HG02642 (cell line): ENCODE data around the gene WNT3A.

ENCODE experiments used
- ATAC-seq: cut with Tn5 transposase; IDR thresholded peaks from one replicate; pipeline ENCODE4 v1.9.1; 2021; ENCODE audit warnings: mild to moderate bottlenecking; ENCODE audit not compliant: unreplicated experiment, poor library complexity

The WNT3A gene

DNA sequence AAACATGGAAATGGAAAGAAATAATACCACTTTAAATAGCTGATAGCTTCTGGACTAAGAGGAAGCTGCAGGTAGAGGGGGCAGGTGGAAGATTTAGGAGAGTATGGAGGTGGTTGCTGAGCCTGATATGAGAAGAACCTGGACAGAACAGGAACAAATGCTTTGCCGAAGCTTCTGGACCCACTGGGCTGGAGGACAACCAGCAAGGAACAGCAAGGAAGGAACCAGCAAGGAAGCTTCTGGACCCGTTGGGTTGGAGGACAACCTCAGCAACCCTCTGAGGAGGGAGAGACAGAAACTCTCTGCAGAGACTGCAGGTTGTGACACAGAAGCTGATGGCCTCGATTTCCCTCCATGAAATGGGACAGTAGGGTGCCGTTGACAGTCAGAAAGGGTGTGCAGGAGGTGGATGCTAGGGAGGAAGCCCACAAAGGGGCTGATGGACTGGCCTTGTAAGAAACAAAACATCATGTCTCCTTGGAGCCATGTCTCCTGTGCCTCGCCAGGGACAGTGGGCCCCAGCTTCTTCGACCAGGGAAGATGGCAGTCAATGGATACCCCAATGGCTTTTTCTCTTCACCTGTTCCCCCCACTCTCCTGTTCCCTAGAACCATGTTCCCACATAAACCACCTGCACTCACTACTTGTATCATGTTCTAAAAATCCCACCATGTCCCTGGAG, 8.3 kb upstream of the WNT3A start:
- no peak for ATAC-seq

DNA sequence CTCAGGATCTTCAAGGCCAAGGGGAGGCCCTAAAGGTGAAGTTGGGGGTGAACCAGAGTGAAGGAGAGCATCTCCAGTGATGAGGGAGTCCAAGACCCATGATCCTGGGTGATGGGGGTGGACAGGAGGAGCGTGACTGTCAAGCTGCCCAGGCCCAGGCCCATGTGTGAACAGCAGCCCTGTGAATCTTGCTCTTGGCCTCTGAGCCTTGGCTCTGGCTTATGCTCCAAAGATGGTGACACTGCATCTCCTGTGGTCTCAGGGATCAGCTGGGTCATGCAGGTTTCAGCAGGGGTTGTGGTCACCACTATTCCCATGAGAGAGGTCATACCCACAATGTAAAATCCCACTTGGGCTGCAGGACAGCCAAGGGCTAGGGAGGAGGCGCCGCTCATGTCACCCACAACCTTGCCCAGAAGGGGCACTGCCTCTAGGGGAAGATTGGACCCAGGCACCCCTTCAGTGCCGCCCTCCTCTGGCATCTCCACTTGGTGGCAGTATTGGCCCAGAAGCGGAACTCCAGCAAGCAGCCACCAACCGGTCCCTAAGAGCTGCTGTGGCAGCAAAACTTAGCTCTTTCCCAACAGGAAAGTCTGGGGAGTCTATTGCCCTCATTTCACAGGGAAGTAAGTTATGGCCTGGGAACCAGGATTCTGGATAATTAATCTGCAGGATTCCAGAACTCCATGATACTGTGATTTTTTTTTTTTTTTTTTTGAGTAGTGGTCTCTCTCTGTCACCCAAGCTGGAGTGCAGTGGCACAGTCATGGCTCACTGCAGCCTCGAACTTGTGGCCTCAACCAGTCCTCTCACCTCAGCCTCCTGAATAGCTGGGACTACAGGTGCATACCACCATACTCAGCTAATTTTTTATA, 7.5 kb upstream of the WNT3A start:
- ATAC-seq: peak; percentile 93

DNA sequence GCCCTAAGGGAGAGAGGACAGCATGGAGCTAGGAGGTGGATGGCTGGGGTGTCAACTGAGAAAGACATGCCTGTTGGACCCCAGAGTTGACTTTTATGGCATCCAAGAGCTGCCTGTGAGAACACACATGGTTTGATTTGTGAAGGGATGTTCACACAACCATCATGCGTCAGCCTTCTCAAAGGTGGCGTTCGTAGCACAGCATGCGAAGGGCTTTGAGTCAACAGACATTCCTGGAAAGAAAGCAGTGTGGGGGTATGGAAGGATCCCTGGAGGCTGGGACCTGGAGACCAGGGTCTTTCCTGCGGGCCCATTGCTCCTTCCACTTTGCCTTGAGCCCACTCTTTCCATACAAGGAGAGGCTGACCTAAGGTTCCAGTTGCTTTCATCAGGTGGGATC, 6.4 kb upstream of the WNT3A start:
- no peak for ATAC-seq

DNA sequence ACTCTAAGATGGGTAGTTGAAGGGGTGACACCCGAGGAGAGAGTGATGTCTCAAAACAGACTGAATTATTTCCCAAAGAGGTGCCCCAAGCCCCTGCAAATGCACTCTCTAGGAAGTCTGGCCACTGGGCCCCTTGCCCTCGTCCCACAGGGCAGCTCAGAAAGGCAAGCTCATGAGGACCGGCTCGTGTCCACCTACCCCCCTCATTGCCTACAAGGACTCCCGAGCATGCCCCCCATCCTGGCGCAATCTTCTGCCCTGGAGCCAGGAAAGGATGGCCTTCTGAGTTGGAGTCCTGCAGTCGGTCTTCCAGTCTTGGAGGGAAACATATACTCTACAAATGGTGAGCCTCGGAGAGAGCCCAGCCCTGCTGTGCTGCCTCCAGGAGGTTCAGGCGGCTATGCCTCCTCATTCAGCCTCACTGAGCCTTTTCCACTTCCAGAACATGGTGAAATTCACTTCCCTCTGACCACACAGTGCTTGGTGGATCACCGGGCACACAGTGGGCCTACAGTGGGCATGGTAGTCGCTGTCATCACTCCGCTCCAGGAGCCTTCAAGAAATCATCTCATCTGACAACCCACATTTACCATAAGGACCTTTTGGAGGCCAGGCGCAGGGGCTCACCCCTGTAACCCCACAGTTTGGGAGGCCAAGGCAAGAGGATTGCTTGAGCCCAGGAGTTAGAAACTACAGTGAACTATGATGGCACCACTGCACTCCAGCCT, 5.8 kb upstream of the WNT3A start:
- no peak for ATAC-seq

DNA sequence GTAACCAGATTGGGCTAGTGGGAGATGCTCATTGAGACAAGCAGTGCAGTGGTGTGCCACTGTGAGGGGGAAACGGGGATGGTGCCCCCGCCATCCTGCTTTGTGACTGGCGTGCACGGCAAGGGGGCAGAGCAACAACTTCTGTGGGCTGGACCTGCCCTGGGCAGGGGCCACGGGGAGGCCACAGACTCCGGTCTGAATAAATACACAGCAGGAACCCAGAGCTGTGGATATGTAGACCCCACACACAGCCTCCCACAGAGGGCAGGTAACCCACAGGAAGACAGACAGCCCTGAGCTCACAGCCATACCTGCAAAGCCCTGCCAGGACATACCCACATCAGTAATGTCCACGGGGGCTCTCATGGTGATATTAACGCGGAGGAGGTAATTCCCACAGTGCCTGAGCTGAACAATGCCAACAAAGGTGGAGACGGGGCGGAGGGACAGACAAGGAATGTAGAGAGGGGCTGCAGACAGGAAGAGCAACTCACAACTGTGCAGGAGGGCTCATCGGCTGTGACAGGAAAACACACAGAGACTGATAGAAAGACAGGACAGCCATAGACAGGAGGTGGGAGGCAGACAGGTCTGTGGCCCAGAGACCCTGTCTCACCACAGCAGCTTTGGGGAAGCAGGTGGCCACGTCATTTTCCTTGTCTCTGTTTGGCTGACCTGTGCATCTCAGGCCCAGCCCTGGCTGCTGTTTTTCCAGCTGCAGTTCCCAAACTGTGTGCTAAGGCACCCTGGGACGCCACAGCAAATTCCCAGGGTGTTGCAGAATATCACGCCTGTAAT, 4.9 kb upstream of the WNT3A start:
- no peak for ATAC-seq

DNA sequence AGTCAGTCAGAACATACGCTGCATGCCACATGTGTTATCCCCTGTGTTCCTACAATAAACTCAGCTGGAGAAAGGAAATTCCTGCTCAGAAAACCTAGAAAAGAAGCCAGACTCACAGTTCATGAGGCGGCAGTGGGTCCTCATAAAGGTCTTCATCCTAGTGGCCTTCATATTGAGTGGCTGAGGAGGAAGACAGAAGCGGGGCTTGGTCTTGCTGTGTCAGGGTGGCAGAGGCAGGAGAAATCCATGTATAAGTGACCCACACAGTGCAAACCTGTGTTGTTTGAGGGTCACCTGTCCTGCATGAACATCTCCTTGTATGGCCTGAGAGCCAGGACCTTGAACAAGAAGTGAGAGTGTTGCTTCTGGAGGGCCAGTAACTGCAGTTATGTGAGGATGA, 4.0 kb upstream of the WNT3A start:
- ATAC-seq: no peak

DNA sequence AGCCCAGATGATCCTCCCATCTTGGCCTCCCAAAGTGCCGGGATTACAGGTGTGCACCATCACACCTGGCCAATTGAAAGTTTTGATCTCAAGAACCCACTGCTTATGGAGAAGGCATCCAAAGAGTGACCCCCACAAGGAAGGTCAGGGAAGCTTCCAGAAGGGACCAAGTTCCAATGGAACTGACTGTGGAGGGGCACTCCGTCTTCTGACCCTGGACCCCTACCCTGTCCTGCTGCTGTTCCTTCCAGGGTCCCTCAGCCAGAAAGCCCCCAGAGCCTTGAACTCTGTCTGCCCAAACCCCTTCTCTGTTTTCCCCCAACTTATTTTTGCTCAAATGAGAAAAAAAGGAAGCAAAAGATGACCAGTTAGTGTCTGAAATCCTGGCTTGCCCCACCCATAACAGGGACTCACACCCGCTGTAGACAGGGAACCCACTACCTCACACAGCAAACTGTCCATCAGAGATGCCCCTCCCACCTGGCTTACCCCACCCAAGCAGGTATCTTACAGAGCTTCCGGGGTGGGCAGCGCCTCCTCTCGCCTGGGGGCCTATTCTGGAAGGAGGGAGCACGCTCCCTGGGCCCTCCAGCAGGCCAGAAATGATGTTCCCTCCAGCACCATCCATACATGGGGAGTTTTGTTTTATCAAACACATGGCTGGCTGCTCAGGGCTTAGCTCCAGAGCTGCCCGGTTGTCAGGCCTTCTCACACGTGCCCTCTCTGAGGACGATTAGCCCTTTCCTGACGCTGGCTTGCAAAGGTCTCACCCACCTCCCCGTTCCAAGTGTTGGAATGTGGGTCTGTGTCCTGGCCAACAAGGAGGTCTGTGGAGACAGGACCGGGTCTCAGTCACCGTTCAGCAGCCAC, 3.1 kb upstream of the WNT3A start:
- ATAC-seq: no peak

DNA sequence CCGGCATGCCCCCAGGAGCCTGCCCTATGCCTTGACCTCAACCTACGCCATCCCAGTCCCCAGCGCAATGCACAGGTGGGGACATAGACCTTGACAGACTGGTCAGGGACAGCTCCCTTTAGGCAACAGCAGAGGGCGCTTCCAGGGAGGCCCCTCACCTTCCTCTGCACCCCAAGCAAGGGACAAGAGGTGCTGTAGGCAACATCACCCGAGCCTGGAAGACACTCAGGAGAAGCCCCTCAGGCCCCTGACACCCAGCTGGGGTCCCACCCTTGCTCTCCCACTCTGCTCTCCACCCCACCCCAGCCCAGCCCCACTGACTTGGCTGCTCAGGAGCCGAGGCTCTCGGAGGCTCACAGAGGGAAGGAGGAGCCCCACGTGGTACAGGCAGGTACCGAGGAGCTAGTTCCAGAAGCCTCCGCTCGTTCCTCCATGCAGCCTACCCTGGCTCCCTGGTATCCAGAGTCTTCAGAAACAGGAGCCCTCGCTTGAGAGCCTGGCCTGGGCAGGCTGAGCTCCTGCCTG, 2.4 kb upstream of the WNT3A start:
- ATAC-seq: no peak

DNA sequence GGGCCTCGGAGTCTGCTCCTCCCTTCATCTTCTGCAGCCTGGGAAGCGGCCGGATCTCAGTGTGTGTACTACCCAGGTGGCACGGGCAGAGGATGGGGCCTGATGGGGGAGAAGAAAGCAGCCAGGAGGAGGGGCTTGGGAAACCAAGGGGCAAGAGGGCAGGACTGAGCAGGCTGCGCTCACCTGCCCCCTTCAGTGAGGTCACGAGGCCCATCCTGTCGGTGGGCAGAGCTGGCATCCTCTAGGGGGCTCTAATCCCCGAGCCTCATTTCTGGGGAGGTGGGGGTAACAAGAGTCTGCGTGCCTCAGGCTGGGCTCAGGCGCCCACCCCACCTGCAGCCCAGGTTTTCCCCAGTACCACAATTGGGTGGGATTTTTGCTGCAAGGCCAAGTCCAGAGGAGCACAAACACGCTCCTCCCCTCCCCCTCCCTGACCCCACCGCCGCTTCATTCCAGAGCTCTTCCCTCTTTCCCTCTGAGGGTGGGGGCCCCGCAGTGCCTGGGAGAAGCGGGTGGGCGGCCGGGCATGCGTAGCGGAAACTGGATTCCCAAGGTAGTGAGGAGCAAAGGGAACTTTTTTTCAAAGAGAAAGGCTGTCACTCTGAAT, 1.8 kb upstream of the WNT3A start:
- ATAC-seq: no peak

DNA sequence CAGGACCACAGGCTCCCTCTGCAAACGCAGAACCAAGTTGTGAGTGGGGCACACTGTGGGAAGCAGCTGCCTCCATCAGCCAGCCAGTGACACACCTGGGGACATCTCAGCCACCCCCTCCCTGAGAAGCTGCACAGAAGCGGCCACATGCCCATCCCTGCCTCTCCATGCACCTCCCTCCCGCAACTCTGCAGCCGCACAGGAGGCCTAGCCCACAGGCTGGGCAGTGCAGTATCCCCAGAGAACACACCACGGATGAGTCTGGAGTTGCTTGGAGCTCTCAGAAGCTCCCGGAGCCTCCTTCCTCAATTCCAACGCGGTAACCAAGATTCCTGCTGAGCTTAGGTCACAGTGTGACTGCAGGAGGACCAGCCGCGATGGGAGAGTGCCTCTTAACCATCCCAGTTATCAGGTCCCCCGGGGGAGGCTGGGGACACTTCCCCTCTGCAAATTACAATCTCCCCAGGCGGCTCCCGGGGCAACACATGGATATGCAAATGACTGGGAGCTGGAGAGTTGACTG, 1.2 kb upstream of the WNT3A start:
- ATAC-seq: no peak

DNA sequence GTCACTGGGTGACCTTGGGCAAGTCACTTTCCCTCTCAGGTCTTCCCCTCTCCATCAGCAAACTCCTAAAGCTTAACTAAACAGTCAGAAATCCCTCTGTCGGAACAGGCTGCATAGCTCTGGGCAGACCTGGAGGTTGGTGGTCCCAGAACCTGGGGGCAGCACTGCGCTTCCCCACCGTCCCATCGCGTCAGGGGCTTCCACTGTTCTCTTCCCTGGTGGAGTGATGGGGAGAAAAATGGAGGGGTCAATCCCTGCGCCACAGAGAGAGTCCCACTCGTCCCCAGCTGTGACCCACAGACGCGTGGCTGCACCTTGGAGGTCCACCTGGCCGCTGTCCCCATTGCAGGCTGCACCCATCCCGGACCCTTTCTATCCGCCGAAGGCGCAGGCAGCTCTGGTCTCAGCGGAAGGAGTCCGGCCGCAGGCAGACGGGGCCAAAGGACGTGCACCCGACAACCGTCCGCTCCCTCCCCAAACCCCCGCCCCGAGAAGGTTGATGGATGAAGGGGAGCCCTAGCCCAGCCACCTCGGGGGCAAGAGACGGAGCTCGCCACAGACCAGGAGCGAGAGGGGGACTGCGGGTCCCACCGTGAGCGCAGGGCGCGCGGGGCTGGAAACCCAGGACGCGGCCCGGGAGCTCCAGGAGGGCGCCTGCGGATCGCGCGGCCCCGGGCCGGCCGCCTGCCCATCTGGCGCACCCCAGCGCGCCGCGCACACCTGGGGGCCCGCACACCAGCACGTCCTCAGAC, 588 bp upstream of the WNT3A start:
- no peak for ATAC-seq

DNA sequence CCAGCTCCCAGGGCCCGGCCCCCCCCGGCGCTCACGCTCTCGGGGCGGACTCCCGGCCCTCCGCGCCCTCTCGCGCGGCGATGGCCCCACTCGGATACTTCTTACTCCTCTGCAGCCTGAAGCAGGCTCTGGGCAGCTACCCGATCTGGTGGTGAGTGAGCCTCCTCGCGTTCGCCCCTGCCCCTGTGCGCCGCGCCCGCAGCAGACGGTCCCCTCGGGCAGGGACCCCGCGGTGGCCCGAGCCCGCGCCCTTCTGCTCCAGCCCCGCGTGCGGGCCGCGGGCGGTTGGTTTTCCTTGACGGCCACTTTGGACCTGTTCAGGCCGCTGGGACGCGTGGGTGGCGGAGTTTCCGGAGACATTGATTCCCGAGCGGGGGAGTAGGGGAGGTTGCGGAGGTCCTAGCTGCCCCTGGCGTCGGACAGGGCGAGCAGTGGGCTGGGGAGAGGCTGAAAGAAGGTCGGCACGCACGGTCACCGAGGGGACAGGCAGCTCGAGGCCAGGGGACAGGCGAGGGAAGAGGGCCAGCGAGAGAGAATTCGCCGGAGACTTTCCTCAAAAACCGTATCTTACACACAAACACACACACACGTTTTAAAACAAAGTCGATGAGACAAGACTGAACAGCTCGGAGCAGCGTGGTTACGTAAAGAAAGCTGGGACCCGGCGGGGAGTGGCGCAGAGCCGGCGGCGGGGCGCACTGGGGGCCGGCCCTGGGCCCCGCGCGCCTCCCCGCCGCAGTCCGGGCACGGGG, 427 bp downstream of the WNT3A start:
- ATAC-seq: no peak

DNA sequence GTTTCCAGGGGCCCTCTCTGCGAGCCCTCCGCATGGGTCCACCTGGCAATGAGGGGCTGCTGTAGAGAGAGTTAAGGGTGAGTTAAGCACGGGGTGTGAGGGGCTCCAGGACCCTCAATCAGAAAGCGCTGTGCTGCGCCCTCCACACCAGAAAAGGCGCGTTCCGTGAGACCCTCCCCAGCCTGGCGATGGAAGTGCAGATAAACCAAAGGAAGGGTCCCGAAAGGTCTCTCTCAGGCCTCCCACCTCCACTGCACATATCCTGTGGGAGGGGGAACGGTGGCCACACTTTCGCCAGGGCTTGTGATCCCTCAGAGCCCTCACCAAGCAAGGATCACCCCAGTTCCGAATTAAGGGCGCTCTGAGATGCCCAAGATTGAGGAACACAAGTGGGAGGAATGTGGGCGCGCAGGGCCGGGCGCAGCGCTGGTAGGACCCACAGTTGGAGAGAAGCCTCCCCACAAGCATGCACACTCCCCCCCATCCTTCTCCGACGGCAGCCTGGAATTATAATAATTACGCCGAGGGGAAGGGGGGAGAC, 1.1 kb downstream of the WNT3A start:
- no peak for ATAC-seq

DNA sequence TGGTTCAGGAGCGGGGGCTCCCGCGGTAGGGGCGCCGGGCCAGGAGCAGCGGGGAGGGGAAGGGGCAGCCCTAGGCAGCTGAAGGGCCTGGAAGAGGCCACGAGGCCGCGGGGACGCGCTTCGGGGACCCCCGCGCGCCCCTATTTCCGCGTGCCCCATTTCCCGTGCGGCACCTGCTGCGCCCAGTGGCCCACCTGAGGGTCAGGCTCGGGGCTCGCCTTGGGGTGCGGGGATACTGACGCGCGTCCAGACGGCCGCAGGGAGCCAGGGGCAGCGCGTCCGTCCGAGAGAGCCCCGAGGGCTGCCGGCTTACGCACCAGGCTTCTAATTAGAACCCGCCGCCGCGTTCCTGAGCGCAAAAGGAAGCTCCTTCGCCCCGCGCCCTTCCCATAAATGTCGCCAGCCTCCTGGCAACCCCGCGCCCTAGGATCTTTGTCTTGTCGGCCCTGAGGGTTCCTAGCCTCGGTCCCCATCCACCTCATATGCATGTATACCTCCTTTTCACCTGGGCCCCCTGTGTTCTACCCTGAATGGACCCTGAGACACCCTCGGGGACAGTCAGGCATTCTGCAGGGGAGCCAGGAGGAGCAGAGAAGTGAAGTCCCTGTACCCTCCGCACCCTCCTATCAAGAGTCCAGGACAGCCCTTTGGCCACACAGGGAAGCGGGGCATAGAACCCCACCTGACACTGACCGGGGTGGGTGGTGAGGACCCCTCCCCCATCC, 1.8 kb downstream of the WNT3A start:
- ATAC-seq: no peak

DNA sequence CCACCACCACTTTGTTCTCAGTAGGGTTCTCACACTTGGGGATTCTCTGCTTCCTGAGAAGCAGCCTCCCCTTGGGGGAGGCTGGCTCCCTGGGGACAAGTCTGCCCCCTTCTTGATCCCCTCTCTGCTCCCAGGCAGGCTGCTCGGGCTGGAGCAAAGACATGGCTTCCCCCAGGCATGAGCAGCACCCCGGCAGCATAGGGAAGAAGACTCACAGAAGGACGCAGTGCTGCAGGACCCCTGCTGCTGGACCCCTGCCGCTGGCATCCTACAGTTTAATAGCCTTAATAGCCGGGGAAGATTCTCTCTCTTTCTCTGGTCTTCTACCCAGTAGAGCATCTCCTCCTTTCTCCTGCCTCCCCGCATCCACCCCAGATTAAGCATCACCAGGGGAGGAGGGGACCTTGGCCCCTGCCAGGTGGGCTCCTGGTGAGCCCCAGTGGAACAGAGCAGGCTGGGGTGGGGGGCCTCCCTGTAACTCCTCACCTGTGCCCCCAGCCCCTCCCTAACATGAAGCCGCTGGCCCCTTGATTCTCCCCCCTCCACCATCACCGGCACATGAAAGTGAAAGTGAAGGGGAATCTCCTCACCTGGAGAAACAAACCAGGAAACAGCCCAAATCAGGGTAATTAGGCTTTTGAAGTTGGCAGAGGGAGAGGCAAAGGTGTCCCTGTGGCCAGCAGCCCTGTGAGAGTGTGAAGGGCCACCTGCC, 2.5 kb downstream of the WNT3A start:
- no peak for ATAC-seq
